NOMO-1 (cell line): ENCODE measurements around the gene KXD1.
"Not testable (repeated sequence)": the region's sequence is repeated elsewhere in the genome, so short reads cannot be mapped to it uniquely, and the experiment has no call there.

Experiments used
- DNase-seq, 2 experiments: peaks; one replicate each; lab custom pipeline; 2025; ENCODE audit not compliant: unreplicated experiment in 2 of 2; lab: John Stamatoyannopoulos, UW

Gene KXD1, protein sequence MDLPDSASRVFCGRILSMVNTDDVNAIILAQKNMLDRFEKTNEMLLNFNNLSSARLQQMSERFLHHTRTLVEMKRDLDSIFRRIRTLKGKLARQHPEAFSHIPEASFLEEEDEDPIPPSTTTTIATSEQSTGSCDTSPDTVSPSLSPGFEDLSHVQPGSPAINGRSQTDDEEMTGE

DNA sequence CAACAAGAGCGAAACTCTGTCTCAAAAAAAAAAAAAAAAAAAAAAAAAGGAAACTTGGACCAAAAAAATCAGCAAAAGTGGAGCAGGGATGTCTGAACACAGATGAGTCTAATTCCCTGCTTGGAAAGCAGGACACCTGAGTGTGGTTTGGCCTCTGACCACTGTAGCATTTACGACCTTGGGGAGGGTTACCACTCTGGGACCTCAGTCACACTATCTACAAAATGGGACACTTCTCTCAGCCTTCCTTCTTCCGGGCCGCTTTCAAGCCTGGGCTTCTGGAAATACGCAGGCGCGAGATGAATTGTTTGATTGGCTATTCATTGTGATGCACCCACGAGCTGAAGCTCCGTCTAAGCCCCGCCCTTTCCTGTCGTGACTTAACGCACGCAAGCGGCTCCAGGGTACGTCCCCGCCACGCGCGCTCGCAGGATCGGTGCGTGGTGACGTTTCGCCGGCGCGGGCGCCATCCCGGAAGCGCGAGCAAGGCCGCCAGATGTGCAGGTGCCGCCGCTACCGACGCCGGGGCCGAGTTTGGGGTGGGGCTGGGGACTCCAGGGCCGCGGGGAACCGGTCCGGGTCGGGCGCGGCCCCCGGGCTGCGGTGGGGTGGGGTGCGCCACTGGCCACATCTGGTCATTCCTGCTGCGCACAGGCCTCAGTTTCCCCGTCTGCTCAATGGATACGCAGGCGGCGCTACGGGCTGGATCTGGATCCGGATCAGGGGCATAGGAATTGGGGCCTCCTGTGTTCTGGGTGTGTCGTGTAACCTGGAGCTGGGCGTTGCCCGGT lies at the start of gene KXD1:
KXD1 (plus strand) TSS at position 460 of the 791 bp plus-strand sequence. CDS start 4,187 bp downstream, outside the sequence.
- peak; percentile 95 to 99 for DNase-seq

DNA sequence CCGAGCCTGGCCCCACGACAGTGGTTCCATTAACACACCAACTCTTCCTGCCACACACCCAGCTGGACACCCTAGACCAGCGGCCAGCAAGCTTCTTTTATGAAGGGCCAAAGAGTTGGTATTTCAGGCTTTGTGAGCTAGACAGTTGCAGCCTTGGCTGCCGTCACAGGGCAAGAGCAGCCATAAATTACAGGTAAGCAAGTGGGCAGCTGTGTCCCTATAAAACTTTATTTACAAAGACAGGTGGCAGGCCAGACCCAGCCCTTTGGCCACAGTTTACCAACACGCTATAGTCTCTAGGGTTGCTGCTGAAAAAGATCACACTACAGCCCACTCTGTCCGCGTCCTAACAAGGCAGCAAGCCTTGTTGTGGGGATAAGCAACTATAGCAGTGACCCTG lies 49.1 kb upstream of the KXD1 start:
- no peak for DNase-seq

DNA sequence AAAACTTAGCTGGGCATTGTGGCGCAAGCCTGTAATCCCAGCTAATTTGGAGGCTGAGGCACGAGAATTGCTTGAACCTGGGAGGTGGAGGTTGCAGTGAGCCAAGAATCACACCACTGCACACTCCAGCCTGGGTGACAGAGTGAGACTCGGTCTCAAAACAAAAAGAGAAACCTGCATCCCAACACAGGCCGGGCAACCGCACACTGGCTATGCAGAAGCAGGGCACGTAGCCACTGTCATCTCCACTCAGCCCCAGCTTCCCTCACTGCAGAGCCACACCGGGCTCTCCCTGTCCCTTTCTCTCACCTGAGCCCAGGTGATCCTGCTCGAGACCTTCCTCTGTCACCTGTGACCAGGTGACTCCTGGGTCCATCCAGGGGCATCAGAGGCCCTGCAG lies 47.5 kb upstream of the KXD1 start:
- DNase-seq, result no peak

DNA sequence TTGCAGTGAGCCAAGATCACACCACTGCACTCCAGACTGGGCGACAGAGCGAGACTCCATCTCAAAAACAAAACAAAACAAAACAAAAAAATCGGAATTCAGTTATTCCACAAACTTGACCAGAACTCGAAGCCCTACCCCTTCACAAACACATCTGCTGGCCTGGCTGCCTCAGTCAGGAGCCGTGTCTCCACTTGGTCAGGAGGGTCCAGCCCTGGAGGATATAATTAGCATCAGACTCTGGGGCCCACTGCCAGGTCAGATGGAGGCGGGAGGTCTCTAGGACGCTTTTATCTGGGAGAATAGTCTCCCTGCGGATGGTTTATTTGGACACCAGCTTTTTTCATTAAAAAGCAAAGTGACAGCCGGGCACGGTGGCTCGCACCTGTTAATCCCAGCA lies 43.8 kb upstream of the KXD1 start:
- no peak for DNase-seq

DNA sequence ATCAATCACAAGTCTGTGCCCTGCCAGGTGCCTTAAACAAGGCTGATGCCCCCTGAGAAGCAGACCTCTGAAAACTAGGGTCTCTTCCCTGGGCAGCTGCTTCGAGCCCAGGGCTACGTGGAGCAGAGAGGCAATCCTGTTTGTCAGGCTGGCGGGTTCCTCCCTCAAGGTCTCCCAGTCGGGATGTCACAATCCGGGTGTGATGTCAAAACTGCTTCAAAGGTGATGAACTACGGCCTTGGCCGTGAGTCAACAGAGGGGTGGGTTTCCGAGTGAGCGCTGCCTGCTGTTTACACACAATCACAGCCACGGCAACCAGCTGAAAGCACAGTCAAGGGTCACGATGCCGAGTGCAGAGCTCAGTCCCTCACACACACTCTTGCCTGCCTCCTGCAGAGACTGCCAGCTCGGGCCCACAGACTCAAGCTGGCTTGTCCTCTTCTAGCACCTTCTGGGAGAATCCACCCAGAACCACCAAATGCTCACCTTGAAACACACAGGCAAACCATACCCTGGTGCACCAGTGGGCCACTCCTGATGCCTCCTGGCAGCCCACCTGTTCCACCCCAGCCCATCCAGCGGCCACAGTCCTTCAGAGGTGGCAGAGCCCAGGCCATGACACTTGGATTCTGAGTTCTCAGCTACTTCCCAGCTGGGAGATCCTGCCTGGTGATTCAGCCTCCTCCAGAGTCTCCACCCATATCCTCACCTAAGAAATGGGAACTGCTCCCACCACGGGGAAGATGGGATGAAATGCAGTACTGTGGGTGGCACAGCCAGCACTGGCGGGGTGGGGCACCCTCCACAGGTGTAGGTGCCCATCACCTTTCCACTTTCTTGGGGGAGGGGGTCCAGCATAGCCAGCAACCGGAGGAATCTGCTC lies 42.6 kb upstream of the KXD1 start:
- DNase-seq, result peak; percentile 45 to 80

DNA sequence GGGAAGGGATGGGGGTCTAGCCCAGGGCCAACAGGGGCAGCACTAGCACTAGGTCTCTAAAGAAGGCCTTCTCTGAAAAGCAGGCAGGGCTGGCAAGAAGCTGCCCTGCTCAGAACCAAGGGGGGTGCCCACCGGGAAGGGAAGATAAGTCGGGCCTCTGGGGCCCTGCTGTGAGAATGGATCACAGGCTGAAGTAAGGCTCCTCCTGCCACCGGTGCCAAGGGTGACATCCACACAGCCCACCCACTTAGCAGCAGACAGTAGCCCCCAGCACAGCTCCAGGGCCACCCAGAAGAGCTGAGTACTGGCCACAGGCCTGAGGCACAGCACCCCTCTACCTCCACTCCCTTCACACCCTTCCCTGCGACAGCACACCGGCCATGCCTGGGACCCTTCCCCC lies 41.7 kb upstream of the KXD1 start:
- DNase-seq, result no peak

DNA sequence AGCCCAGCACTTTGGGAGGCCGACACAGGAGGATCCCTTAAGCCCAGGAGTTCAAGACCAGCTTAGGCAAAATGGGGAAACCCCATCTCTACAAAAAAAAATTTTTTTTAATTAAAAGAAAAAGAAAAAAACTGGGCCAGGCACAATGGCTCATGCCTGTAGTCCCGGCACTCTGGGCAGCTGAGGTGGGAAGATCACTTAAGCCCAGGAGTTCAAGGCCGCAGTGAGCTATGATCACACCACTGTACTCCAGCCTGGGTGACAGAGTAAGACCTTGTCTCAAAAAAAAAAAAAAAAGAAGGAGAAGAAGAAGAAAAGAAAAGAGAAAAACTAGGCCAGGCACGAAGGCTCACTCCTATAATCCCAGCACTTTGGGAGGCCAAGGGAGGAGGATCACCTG lies 40.1 kb upstream of the KXD1 start:
- no peak for DNase-seq

DNA sequence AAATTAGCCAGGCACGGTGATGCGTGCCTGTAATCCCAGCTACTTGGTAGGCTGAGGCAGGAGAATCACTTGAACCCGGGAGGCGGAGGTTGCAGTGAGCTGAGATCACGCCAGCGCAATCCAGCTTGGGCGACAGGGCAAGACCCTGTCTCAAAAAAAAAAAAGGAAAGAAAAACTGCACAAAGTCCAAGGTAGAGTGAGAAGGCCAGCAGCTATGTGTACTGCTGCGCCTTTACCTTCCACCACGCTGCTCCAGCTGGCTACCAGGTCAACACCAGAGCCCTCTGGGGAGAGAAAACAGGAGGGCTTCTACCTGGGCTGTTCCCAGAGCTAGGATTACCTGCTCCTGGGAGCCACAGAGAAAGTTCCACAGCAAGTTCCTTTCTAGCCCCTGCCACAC lies 39.0 kb upstream of the KXD1 start:
- DNase-seq, result no peak

DNA sequence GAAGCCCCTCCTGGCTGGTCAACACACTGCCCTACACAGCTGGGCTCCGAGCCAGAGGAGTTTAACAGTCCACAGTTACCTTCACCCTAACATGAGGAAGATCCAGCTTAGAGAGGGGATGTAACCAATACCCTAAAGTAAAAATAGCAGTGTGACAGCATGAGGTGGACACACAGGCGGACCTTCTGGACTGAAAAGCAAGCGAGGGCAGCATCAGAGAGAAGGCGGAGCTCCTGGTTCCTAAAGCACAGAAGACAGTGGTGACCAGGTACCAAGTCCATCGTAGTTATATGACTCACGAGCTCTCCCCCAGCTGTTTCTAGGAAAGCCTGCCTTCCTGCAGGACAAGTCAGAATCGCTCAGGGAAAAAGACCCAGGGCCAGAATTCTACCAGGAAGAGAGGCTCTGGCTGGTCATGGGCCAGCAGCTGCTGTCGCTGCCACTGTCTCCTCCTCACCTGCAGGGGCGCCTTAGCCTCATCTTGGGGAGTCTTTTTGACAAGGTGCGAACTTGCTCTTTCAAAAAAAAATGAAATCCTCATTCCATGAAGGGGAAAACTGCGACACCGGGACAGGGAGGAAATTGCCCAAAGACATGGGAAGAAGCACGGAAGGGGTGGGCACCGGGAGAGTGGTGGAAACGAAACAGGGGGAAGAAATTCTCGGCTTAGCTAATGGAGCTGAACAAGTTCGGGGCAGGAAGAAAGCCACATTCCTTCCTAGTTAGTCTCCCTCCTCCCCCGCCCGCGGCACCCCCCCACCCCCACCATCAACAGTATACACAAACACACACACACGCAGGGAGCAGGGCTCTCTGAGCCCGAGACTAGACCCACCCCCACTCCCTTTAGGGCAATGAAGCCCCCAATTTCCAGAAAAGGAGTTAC lies 37.5 kb upstream of the KXD1 start:
- DNase-seq, result peak; percentile 49 to 55

DNA sequence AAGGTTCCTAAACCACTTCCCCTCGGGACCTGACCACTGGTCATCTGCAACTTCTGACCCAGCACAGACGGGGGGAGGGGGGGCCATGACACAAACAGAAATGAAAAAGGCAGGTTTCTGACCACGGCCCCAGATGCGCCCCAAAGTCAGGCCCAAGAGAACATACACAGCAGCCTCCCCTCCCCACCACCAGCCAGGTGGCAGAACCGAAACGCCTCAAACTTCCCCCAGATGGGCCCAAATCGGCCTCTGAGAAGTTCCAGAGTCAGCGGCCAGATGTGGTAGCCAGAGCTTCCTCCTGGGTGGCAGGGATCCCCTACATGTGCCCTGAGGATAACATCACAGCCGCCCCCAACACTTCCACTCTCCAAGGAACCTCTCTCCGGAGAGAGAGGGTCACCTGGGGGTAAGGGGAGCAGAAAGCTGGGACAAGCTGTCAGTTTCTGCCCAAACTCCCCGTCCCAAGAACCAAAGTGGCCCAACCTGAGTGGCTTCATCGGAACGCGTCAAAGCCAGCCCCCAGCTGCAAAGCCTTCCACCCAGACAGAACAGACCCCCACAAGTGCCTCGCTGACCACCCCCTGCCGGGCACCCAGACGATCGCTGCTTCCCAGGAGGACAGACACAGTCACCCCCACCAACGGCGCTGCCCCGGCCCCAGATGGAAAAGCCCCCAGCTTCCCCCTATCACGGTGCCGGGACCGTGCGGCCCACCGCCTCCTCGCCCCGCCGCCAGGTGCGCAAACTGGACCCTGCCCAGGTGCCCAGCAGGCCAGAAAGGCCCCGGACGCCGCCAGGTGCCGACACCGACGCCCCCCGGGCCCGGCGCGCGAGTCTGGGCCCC lies 36.6 kb upstream of the KXD1 start:
- DNase-seq, result peak in 1 of 2 experiments; percentile 17

DNA sequence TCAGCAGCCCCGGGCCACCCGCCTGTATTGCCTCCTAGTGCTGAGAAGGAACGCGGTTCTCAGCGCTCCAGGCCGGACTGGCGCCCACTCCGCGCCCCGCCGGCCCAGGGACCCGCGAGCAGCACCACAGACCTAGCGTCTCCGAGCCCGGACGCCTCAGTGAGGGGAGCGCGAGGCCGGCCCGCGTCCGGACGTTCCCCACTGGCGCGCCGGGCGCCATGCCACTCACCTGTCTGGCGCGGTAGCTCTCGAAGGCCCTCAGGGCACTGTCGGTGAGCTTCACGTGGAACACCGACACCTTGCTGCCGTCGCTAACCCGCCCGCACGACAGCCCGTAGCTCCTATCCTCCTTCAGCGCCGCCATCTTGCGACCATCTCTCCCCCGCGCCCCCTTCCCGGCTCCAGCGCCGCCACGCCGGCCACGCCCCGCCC lies 36.0 kb upstream of the KXD1 start, which contains the start of gene ELL:
ELL (minus strand) TSS at position 379 of the 432 bp plus-strand sequence; CDS start at position 364, 15 bp downstream.
- no peak for DNase-seq

DNA sequence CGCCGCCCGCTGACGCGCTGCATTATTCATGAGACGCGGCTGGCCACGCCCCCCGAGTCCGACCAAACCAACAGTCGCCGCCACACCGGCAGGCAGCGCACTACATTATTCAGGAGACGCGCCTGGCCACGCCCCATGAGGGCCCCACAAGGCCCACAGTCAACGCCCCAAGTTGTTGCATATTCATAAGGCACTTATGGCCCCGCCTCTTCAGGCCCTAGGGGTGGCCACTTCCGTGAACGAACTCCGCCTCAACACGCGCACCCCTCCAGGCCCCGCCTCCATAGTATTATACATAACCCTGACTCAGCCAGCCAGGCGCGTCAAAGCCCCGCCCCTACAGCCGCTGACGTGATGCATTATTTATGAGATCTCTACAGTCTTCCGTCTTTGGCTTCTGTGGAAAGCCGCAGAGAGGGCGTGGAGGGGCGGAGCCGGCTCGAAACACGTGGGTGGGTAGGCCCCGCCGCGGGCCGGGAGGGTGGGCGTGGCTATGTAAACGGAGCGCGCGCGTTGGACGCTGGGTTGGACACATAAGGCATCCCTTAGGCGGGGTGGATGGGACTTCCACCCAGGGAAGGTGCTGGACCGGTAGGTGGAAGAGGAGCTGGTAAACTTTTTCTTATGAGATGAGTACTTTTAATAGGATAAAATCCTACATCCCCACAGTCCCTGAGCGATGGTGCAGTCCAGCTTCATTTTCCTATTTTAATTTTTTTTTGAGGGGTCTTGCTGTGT lies 35.4 kb upstream of the KXD1 start:
- DNase-seq, result peak; percentile 99 to 100

DNA sequence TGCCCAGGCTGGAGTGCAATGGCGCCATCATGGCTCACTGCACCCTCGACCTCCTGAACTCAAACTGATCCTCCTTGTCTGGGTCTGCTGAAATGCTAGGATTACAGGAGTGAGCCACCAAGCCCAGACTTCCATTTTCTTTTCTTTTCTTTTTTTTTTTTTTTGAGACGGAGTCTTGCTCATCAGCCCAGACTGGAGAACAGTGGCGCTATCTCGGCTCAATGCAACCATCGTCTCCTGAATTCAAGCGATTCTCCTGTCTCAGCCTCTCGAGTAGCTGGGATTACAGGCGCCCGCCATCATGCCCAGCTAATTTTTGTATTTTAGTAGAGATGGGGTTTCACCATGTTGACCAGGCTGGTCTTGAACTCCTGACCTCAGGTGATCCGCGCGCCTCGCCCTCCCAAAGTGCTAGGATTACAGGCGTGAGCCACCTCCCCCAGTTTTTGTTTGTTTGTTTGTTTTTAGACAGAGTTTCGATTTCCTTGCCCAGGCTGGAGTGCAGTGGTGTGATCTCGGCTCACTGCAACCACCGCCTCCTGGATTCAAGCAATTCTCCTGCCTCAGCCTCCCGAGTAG lies 34.7 kb upstream of the KXD1 start:
- not testable (repeated sequence) for DNase-seq

DNA sequence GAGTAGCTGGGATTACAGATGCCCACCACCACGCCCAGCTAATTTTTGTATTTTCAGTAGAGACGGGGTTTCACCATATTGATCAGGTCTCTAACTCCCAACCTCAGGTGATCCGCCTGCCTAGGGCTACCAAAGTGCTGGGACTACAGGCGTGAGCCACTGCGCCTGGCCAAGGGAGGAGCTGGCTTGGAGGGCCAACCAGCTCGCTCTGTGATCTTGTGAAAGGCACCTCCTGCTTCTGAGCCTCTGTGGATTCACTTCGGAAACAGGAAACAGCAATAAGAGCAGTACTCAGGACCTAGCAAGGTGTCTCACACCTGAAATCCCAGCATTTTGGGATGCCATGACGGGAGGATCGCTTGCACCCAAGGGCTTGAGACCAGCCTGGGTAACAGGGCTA lies 33.8 kb upstream of the KXD1 start:
- no peak for DNase-seq

DNA sequence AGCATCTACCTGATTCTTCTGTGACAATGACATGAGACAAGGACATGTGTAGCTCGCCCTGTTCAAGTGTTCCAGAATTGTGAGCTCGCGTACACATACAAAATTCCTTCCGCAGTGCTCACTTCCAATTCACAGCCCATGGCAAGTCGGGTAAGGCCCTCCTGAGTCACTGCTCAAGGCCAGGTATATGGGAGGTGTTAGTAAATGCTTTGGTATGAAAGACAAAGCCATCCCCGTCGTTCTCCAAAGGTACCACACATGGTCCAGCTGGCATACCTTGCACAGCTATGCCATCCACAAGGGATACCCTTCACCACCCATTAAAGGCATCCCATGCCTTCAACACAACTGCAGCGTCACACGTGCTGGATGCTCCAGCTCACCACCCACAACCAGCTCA lies 31.4 kb upstream of the KXD1 start:
- DNase-seq, result no peak

DNA sequence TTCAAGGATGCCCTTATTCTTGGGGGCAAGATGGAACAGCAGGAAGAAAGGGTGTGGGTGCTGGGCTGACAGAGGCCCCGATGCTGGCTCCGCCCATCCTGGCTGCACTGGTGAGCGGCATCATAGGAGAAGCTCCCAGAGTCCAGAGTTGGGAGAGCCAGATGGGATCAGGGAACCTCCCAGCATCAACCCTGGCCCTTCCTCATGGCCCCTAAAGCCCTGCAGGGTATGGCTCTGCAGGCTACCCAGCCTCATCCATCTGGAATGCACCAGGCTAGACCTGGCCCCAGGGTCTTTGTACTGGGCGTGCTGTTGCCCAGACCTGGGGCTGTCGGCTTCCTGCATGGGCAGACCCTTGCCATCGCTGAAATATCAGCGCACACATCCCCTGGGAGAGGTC lies 27.9 kb upstream of the KXD1 start:
- DNase-seq, result no peak

DNA sequence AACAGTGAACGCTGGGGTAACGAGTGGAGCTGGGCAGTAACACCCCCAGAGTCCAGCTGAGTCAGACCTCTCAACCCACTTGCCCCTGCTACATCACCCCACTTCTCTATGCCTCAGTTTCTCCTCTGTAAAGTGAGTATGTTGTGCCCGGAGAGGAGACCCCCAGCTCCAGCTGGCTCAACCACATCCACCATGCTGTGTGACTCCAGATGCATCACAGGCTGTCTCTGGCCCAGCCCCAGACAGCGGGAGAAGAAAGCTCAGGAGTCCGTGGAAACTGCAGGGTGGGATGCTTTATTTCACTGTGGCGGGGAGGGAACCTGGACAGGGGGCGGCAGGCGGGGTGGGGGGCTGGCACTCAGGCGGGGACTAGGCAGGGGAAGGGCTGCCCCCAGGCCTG lies 26.2 kb upstream of the KXD1 start:
- no peak for DNase-seq

DNA sequence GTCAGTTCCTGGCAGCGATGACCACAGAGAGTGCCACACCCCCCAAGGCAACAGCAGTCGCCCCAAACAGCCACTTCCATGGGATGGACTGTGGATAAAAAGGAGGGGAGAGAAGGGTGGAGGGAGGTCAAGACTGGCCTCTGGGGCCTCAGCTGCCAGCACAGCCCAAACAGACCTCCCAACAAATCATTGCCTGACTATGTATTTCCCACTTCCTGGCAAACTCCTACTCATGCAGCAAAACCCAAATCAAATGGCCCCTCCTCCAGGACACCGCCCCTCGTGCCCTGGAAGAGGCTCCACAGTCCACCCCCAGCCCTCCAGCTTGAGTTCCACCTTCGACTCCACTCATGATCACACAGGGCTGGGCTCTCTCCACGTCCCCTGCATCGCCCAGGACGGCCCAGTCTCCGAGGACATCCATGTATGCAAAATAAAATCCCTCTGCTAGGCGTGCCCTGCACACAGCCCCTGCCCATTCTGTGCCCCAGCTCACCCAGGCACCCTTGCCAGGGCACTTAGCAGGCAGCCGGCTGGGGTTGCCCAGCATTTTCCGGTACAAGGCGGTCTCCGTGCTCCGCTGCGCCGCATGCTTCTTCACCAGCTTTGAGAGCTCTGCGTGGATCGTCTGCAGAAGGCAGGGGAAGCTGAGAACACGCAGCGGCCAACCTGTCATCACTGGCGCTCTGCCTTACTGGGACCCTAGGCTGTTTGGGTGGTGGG lies 25.3 kb upstream of the KXD1 start:
- DNase-seq, result no peak
